Right atrium auricular region (tissue), 2 donors: Measurements from ENCODE around the gene A3GALT2. TPM values are rescaled to one million over a fixed set of nuclear protein-coding genes. Genes with fewer than 3 reads are reported as not detected.

Experiments
- DNase-seq: peaks from one replicate; pipeline ENCODE4 v3.0.0-alpha.2; 2019; ENCODE audit warnings: low spot score
- H3K27ac ChIP-seq, 2 donors: fragments of 200-600 bp; sonication (generic); 1 replicate in 1 of 2; 2 replicates in 1 of 2; pipeline ENCODE4 v1.5.1; 2016 to 2019
- H3K27me3 ChIP-seq, 2 donors: fragments of 200-600 bp; sonication (generic); one replicate each; pipeline versions ENCODE4 v1.5.1 to v1.6.0; 2017 to 2019
- H3K36me3 ChIP-seq: fragments of 200-600 bp; sonication (generic); one replicate; pipeline ENCODE4 v1.5.1; 2016
- H3K4me1 ChIP-seq, 2 donors: fragments of 200-600 bp; sonication (generic); one replicate each; pipeline versions ENCODE4 v1.5.1 to v1.6.0; 2017 to 2019
- H3K4me3 ChIP-seq, 2 donors: fragments of 200-600 bp; sonication (generic); 1 replicate in 1 of 2; 2 replicates in 1 of 2; pipeline ENCODE4 v1.5.1; 2017 to 2019; ENCODE audit warnings: mild to moderate bottlenecking in 1 of 2, moderate library complexity in 1 of 2
- H3K9me3 ChIP-seq, 2 donors: fragments of 200-600 bp; sonication (generic); one replicate each; pipeline ENCODE4 v1.5.1; 2019
- total RNA-seq, 2 donors: library from RNA; depleted of rRNA; stranded (reverse); fragments of >200 nt; gene quantifications; one replicate each; pipeline ENCODE4 v1.1.0, GENCODE V29; 2016
- TF ChIP-seq, protein P1 (sequence below), 2 donors: fragments of 200-600 bp; sonication (generic); IDR thresholded peaks; one replicate each; pipeline ENCODE4 v1.5.1; 2019; ENCODE audit warnings: antibody characterized with exemption in 2 of 2

The A3GALT2 gene
- not detected for total RNA-seq

DNA sequence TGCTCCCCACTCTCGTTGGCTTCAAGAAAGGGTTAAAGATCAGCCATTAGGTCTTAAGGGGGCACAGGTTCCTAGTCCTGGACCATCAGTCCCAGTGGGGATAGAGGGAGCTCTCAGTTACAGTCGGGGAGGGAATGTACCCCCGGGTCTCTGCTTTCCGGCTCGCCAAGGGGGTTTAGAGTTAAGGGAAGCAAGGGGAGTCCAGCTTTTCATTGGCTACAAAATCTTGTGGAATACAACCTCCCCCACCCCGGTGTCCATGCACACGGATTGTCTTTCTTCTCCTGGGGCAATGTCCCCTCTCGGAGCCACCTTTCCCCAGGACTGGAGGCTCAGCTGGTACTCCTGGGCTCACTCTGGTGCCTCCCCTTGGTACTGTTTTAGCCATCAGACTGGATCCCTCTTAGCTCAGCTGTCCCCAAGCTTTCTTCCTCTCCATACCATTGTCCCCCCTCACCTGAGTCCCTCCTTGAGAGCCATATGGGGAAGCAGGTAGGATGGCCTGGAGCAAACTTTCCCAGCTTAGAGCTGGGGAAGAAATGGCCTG is at the start of gene A3GALT2:
Gene A3GALT2 (minus strand): TSS at position 480 of the 547 bp plus-strand sequence. CDS start 0 bp downstream, at position 480.
- Histone ChIP-seq H3K27me3 (no peaks in the 10 kb centered on the region), H3K9me3 (no peaks in the 10 kb centered on the region), H3K27ac (no peak within 1 kb of the TSS), H3K36me3 (peaks cover 33% of the 10 kb centered on the region), H3K4me3 (no peak within 1 kb of the TSS), H3K4me1 (peaks cover 0 to 12% of the 10 kb centered on the region in 2 donors)
- TF ChIP-seq, protein P1, sequence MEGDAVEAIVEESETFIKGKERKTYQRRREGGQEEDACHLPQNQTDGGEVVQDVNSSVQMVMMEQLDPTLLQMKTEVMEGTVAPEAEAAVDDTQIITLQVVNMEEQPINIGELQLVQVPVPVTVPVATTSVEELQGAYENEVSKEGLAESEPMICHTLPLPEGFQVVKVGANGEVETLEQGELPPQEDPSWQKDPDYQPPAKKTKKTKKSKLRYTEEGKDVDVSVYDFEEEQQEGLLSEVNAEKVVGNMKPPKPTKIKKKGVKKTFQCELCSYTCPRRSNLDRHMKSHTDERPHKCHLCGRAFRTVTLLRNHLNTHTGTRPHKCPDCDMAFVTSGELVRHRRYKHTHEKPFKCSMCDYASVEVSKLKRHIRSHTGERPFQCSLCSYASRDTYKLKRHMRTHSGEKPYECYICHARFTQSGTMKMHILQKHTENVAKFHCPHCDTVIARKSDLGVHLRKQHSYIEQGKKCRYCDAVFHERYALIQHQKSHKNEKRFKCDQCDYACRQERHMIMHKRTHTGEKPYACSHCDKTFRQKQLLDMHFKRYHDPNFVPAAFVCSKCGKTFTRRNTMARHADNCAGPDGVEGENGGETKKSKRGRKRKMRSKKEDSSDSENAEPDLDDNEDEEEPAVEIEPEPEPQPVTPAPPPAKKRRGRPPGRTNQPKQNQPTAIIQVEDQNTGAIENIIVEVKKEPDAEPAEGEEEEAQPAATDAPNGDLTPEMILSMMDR (IDR thresholded peaks at IDR 0.05), result no peak
- no peak for DNase-seq

DNA sequence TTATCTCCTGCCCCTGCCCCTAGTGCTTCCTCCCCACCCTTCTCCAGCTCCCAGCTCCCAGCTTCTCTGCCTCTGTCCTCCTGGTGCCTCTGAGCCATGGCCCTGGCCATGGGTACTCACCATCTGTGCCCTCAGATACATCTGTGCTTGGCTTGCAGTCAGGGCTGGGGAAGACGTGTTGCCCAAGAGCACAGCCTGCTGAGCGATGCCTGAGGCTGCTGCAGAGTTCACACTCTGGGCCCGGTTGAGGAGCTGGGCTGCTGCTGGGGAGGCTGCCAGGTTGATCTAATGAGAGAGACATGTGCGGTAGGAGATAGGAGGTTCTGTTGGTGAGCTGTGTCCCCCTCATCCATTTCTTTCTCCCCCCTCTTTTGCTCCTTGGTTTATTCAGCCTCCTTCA is 49.4 kb upstream of the A3GALT2 start:
- no peaks in the 10 kb centered on the region for H3K27me3 ChIP-seq
- H3K36me3 ChIP-seq, result no peaks in the 10 kb centered on the region
- TF ChIP-seq, protein P1 (IDR thresholded peaks at IDR 0.05), result no peak
- H3K9me3 ChIP-seq, result no peaks in the 10 kb centered on the region
- peak overlapping the region; percentile 56 to 66 for H3K27ac ChIP-seq
- no peak overlapping the region for H3K4me3 ChIP-seq
- H3K4me1 ChIP-seq, result peaks cover 0 to 43% of the 10 kb centered on the region in 2 donors
- DNase-seq, result no peak

DNA sequence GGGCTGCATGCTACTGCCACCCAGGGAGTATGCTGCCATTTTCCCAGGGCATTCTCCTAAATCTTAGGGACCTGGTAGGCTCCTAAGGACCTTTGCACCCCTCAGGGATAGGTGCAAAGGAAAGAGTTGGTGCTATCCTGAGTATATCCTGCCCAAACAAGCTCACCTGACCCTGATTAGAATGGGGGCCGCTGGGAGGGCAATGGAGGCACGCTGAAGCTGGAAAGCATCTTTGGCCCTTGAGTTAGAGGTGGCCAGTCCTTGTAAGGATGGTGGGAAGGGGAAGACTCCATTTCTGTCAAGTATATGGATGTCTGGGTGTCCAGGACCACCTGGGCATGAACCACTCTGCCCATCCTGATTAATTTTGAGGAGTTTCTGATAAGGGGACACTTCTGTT is 48.9 kb upstream of the A3GALT2 start:
- H3K9me3 ChIP-seq, result no peaks in the 10 kb centered on the region
- H3K4me1 ChIP-seq, result peaks cover 0 to 48% of the 10 kb centered on the region in 2 donors
- TF ChIP-seq, protein P1 (IDR thresholded peaks at IDR 0.05), result no peak
- peak overlapping the region; percentile 56 to 66 for H3K27ac ChIP-seq
- no peaks in the 10 kb centered on the region for H3K27me3 ChIP-seq
- H3K4me3 ChIP-seq, result no peak overlapping the region
- H3K36me3 ChIP-seq, result no peaks in the 10 kb centered on the region
- DNase-seq, result no peak

DNA sequence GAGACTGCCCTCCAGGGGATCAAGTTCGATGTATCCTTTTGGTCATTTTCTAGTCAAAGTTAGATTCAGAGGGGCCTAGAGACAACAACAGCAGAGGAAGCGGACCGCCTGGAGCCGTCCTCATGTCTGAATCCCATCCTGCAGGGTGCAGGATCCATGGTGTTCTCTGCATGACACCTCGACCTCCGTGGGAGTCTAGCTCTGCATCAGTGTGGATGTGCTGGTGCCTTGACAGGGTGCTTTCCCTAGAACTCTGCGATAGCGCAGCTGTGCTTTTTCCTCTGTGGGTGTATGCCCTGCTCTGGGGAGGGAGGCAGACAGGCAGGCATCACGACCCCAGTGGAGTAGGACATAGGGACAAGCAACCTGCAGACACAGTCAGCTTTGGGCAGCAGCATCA is 48.2 kb upstream of the A3GALT2 start:
- Histone ChIP-seq H3K27ac (no peak overlapping the region), H3K4me1 (peaks cover 0 to 48% of the 10 kb centered on the region in 2 donors), H3K9me3 (no peaks in the 10 kb centered on the region), H3K4me3 (no peak overlapping the region), H3K27me3 (no peaks in the 10 kb centered on the region), H3K36me3 (no peaks in the 10 kb centered on the region)
- DNase-seq, result no peak
- TF ChIP-seq, protein P1 (IDR thresholded peaks at IDR 0.05), result no peak

DNA sequence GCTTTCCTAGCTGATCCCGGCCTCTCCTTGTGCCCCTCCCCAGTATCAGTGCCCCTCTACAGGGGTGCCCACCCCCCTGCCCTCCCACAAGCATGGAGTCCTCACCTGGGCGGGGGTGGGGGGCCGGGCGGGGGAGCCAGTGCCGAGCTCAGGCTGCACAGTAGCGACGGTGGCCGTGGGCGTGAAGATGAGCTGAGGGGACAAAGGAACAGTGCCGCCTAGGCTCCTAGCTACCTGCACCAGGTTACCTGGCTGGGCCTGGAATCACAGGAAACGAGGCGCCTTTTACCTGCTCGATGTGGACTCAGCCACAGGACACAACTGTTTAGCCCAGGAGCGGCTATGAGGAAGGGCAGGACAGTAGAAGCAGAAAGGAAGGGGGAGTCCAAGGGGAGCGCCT is 47.5 kb upstream of the A3GALT2 start:
- no peaks in the 10 kb centered on the region for H3K9me3 ChIP-seq
- TF ChIP-seq, protein P1 (IDR thresholded peaks at IDR 0.05), result no peak
- H3K27me3 ChIP-seq, result no peaks in the 10 kb centered on the region
- peaks cover 0 to 48% of the 10 kb centered on the region in 2 donors for H3K4me1 ChIP-seq
- H3K27ac ChIP-seq, result peak overlapping the region in 1 of 2 donors; percentile 87
- no peak overlapping the region for H3K4me3 ChIP-seq
- DNase-seq, result no peak
- no peaks in the 10 kb centered on the region for H3K36me3 ChIP-seq
